ENCODE results near the gene BORCS6.

Gene BORCS6

DNA sequence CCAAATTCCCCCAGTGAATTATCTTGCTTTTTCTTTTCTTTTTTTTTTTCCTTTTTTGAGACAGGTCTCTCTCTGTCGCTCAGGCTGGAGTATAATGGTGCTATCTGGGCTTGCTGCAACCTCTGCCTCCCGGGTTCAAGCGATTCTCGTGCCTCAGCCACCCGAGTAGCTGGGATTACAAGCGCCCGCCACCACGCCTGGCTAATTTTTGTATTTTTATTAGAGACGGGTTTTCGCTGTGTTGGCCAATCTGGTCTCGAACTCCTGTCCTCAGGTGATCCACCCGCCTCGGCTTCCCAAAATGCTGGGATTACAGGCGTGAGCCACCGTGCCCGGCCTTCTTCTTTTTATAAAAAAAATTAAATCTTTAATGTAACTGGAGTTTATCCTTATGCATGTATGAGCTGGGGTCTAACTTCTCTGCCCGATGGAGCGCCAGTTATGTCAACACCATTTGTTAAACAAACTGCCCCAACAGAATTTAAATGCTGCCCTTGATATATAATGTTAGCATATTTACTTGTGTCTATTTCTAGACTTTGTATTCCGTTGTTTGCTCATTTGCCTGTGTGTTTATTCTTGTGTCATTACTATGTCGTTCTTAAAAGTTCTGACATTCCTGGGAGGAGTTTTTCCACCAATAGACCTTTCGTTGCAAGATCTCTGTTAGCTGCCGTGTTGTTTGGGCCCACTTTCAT lies 20.9 kb upstream of the BORCS6 start:
- no peak for DNase-seq (ENCODE audit: low read depth in 2 of 2)

GRCh38 chr17:8209907-8210760 lies 20.2 kb upstream of the BORCS6 start, which contains the start of gene AURKB:
Gene AURKB (minus strand): TSS chr17:8210575. CDS start chr17:8210224, 351 bp downstream.
- DNase-seq (ENCODE audit: low read depth in 2 of 2): peak; percentile 84 to 90

DNA sequence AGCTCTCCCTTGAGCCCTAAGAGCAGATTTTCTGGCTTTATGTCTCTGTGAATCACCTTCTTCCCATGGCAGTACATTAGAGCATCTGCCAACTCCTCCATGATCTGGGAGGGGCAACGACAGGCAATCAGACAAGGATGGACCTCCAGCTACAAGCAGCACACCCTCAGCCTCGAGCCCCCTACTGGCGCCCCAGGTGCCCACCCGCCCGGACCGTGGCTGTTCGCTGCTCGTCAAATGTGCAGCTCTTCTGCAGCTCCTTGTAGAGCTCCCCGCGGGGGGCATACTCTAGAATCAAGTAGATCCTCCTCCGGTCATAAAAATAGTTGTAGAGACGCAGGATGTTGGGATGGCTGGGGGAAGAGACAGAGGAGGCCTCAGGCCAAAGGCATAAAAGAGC lies 16.6 kb upstream of the BORCS6 start:
- DNase-seq (ENCODE audit: low read depth in 2 of 2): no peak

DNA sequence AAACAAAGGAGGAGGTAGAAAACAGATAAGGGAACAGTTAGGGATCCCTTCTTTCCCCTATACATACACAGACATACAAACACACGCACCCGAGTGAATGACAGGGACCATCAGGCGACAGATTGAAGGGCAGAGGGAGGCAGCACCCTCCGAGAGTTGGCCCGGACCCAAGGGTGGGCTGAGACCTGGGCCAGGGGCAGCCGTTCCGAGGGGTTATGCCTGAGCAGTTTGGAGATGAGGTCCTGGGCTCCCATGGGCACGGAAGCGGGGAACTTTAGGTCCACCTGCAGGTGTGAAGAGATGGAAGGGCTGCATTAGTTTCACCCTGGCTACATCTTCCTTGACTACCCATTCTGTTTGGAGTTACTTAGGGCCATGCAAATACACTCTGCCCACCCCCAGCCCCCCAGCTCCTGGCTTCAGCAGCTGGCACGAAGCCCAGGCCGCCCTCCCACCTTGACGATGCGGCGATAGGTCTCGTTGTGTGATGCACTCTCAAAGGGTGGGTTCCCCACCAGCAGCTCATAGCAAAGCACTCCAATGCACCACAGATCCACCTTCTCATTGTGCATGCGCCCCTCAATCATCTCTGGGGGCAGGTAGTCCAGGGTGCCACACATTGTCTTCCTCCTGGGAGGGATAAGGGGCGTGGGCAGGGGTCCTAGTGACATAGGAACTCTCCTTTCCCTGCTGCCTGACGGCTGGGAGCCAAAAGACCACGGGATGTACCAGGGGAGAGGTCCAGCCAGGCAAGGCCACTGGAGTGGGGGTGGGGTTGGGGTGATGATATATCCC lies 15.0 kb upstream of the BORCS6 start:
- DNase-seq (ENCODE audit: low read depth in 2 of 2): no peak

DNA sequence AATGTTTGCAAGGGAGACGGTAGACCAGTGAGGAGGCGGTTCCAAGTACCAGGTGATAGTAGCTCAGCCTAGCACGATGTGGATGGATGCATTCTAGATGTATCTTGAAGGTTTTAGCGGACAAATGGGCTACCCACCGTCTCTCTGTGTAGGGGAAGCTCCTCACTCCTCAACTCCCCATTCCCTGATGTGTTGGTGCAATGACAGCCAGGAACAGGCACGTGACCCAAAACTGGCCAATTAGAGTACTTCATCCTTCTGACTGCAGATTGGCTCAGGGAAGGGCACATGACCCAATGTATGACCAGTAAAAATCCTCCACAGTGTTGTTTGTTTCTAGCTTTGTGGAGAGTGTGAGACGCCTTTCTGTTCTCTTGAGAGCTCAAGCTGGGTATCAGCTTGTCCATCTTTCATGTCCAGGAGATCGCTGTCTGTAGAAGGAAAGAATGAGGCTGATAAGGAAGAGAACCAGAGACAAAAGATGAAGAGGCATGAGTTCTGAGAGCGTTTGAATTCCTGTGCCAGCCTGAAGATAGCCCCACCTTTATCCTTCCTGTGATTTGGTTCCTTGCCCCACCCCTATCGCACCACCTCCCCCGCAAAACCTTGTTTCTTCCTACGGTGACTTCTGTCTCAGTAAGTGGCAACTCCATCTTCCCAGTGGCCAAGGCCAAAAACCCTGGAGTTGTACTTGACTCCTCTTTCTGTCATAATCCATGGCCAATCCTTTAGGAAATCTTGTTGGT lies 2.3 kb upstream of the BORCS6 start:
- no peak for DNase-seq (ENCODE audit: low read depth in 2 of 2)

- DNase-seq (ENCODE audit: low read depth in 2 of 2): no peak
Measured at GRCh38 chr17:8190506-8190905, 526 bp upstream of the BORCS6 start.

GRCh38 chr17:8189041-8189710 lies 804 bp downstream of the BORCS6 start:
- no peak for DNase-seq (ENCODE audit: low read depth in 2 of 2)

GRCh38 chr17:8188263-8188839 lies 1.6 kb downstream of the BORCS6 start:
- no peak for DNase-seq (ENCODE audit: low read depth in 2 of 2)

- DNase-seq (ENCODE audit: low read depth in 2 of 2): peak; percentile 81 to 90
Measured at GRCh38 chr17:8187517-8188262, 2.3 kb downstream of the BORCS6 start.

- peak; percentile 80 to 91 for DNase-seq (ENCODE audit: low read depth in 2 of 2)
Measured at GRCh38 chr17:8186787-8187516, 3.0 kb downstream of the BORCS6 start.

DNA sequence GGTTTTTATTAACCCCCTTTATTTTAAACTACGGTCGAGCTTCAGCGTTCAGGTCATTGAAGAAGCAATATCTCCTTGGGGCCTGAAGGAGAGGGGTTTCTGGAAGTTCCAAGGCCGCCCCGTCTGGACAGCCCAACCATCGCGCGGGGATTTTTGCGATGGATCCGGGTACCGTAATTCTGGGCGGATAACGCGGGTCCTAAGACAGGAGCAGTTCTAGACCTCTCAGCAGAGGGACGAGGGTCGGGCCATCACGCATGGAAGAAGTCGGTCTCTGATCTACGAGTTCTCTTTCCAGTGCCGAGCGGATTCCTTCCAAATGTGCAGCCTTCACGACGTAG lies 3.6 kb downstream of the BORCS6 start:
- no peak for DNase-seq (ENCODE audit: low read depth in 2 of 2)

DNA sequence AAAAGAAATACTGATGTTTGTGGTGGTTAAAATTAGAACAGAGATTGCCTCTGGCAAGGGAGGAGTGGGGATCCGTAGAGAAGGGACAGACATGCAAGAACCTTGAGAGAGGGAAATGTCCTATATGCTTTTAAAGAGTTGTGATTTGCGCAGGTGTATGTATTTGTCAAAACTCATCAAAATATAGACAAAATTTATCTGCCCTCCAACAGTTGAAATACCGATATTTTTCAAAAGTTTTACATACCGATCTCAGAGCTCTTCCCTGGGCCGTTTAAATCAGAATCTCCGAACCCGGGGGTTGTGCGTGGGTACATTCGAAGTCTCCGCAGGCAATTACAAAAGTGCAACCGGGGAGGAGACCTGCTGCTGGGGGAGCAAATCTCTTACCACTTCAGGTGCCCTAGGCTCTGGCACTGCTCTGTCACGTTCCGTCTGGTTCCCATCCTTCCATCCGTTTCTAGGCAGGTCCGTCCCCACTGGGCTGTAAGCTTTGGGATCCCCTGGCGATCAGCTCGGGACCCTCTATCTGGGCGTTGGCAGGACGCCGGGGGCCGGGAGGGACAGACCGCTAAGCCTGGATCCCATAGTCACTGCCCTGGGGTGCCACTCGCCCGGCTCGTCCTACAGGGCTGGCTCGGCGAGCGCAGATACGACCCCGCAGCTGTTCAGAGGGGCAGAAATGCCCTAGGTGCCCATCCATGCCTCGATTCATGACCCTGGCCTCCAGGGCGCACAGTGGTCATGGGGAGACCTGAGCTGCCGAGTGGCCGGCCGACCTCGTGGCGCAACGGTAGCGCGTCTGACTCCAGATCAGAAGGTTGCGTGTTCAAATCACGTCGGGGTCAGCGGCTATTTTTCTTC lies 4.2 kb downstream of the BORCS6 start:
- peak; percentile 79 to 81 for DNase-seq (ENCODE audit: low read depth in 2 of 2)

- no peak for DNase-seq (ENCODE audit: low read depth in 2 of 2)
Measured at GRCh38 chr17:8176998-8177731, 12.8 kb downstream of the BORCS6 start.

GRCh38 chr17:8176197-8176940 lies 13.6 kb downstream of the BORCS6 start, which contains the start of gene TMEM107:
Gene TMEM107 (minus strand): TSS chr17:8176380. CDS start chr17:8176286, 94 bp downstream.
- DNase-seq (ENCODE audit: low read depth in 2 of 2): peak; percentile 70 to 78

GRCh38 chr17:8175795-8176196 lies 14.2 kb downstream of the BORCS6 start:
- DNase-seq (ENCODE audit: low read depth in 2 of 2): no peak

GRCh38 chr17:8173871-8174322 lies 16.1 kb downstream of the BORCS6 start:
- DNase-seq (ENCODE audit: low read depth in 2 of 2): no peak
